GM12878 (cell line): ENCODE data around the gene SLC1A5. TPM values are rescaled to one million over a fixed set of nuclear protein-coding genes. Genes with fewer than 3 reads are reported as not detected.
A peak's percentile ranks its signal among the peaks of the same experiment; 100 is the strongest.

ENCODE experiments used
- ATAC-seq: fragments of 200-7000 bp; cut with Tn5 transposase; 3 replicates; pipeline ENCODE4 v1.9.1; 2020; ENCODE audit warnings: mild to moderate bottlenecking, moderate library complexity
- BruUV-seq: library from RNA; stranded (reverse); fragments of 400-500 nt; replicated peaks from 2 replicates; lab custom pipeline; 2021; lab: Mats Ljungman, UMichigan
- CTCF ChIA-PET: fragments of 300-600 bp; sonication (Branson Sonifier 250); formaldehyde crosslinking; extraction: SDS; loops from one replicate; lab custom pipeline; 2021; ENCODE audit warnings: inconsistent platforms; lab: Yijun Ruan, JAX
- POLR2A ChIA-PET: fragments of 350-600 bp; formaldehyde crosslinking; extraction: SDS; loops from one replicate; lab custom pipeline; 2021; ENCODE audit warnings: inconsistent platforms; lab: Charles Lee
- RAD21 ChIA-PET: fragments of 300-600 bp; sonication (Branson Sonifier 250); formaldehyde crosslinking; loops from one replicate; lab custom pipeline; 2023; ENCODE audit warnings: antibody characterized with exemption; ENCODE audit not compliant: unreplicated experiment; lab: Charles Lee
- SMC1A ChIA-PET: fragments of 300-600 bp; sonication (Branson Sonifier 250); formaldehyde crosslinking; loops from one replicate; lab custom pipeline; 2023; ENCODE audit not compliant: unreplicated experiment, uncharacterized antibody; lab: Charles Lee
- DNase-seq: peaks from one replicate; pipeline ENCODE4 v3.0.0-alpha.2; 2011; ENCODE audit warnings: low read depth, low spot score
- FAIRE-seq: peaks from 3 replicates; lab custom pipeline; 2011; peaks lifted over from hg19 to GRCh38; lab: Jason Lieb, UNC
- H2AFZ ChIP-seq: 2 replicates; pipeline ENCODE4 v1.6.0; 2011; ENCODE audit warnings: low read depth, low read length, control low read depth; ENCODE audit not compliant: control insufficient read depth
- H3K27ac ChIP-seq: 2 replicates; pipeline ENCODE4 v1.5.1; 2011; ENCODE audit warnings: control low read depth; ENCODE audit not compliant: control insufficient read depth, insufficient read depth
- H3K27me3 ChIP-seq, 2 experiments: replicated peaks in 1 of 2; 2 replicates each; pipeline versions ENCODE4 v1.6.0 to v1.6.1; 2011; ENCODE audit warnings: low read length in 1 of 2; ENCODE audit not compliant: control insufficient read depth in 2 of 2, insufficient read depth in 2 of 2
- H3K36me3 ChIP-seq, 2 experiments: 2 replicates each; pipeline ENCODE4 v1.5.1; 2011; ENCODE audit warnings: low read length in 1 of 2; ENCODE audit not compliant: control insufficient read depth in 2 of 2, insufficient read depth in 2 of 2
- H3K4me1 ChIP-seq: 2 replicates; pipeline ENCODE4 v1.6.1; 2011; ENCODE audit warnings: mild to moderate bottlenecking, low read length, moderate library complexity, mixed read lengths; ENCODE audit not compliant: control insufficient read depth, insufficient read depth
- H3K4me2 ChIP-seq: 2 replicates; pipeline ENCODE4 v1.6.0; 2011; ENCODE audit warnings: control low read depth; ENCODE audit not compliant: control insufficient read depth, insufficient read depth
- H3K4me3 ChIP-seq: fragments of 200-600 bp; sonication (generic); 2 replicates; pipeline ENCODE4 v1.5.1; 2016
- H3K79me2 ChIP-seq: 2 replicates; pipeline ENCODE4 v1.6.0; 2011; ENCODE audit warnings: low read length; ENCODE audit not compliant: control insufficient read depth, insufficient read depth
- H3K9ac ChIP-seq: 2 replicates; pipeline ENCODE4 v1.8.0; 2011; ENCODE audit warnings: low read length, control low read depth, mixed read lengths; ENCODE audit not compliant: control insufficient read depth, insufficient read depth
- H3K9me3 ChIP-seq: replicated peaks from 3 replicates; pipeline ENCODE4 v1.5.1; 2011; ENCODE audit warnings: mild to moderate bottlenecking, low read length; ENCODE audit not compliant: control insufficient read depth, insufficient read depth
- H4K20me1 ChIP-seq: 2 replicates; pipeline ENCODE4 v1.6.0; 2011; ENCODE audit not compliant: control insufficient read depth, insufficient read depth
- ATF2 ChIP-seq: IDR thresholded peaks from 2 replicates; pipeline ENCODE4 v1.6.1; 2012; ENCODE audit warnings: low read length, inconsistent platforms
- IKZF1 ChIP-seq: fragments of 450-650 bp; conservative IDR thresholded peaks from 2 replicates; pipeline ENCODE4 v1.6.1; 2017; ENCODE audit warnings: antibody characterized with exemption, mild to moderate bottlenecking
- NR2F1 ChIP-seq: fragments of 450-650 bp; conservative IDR thresholded peaks from 2 replicates; pipeline ENCODE4 v1.6.1; 2017; ENCODE audit warnings: mild to moderate bottlenecking
- WGBS: methylation state at CpG from one replicate; pipeline ENCODE4 v1.1.6; 2016; ENCODE audit warnings: low lambda C conversion rate; ENCODE audit not compliant: insufficient replicate concordance, insufficient coverage; ENCODE audit errors: missing lambda C conversion rate; 5-methylcytosine and 5-hydroxymethylcytosine counted together
- in situ Hi-C: fragments of 300-500 bp; cut with MboI; formaldehyde crosslinking; loops from 9 replicates; pipeline ENCODE4 v1.14.3; 2018; ENCODE audit warnings: mixed read lengths
- intact Hi-C: fragments of 100-400 bp; cut with micrococcal nuclease; formaldehyde crosslinking; loops from one replicate; pipeline ENCODE4 v1.14.2; 2022; ENCODE audit not compliant: unreplicated experiment
- polyA plus RNA-seq, 11 experiments: library from polyadenylated mRNA; depleted of rRNA in 4 of 11; unstranded in 6 of 11; stranded (reverse) in 5 of 11; fragments of >200 nt; fragmentation: Nextera tagmentation in 4 of 11; fragmentation: Illumina TruSeq in 1 of 11; extraction: Ambion mirVana in 4 of 11; extraction: Trizol in 1 of 11; gene quantifications; 1 replicate in 1 of 11; 2 replicates in 10 of 11; pipeline versions ENCODE4 v1.2.1 to v1.2.3, GENCODE V29; 2011 to 2016; ENCODE audit warnings: inconsistent platforms in 2 of 11, missing spikeins in 2 of 11, low read depth in 1 of 11
- total RNA-seq, 4 experiments: library from RNA; depleted of rRNA in 3 of 4; stranded (reverse); fragments of >200 nt in 3 of 4; fragmentation: Illumina TruSeq in 1 of 4; extraction: Trizol in 1 of 4; gene quantifications; 2 replicates each; pipeline versions ENCODE4 v1.2.1 to v1.2.3, GENCODE V29; 2013 to 2021

The SLC1A5 gene
- total and polyA plus RNA-seq, 10 of the 15 experiments (the other 5 are each of a cell fraction or from before 2014, with no cell fraction given) = 9.1 to 129 (median 60.9) TPM

GRCh38 chr19:46788968-46789338 is 559 bp upstream of the SLC1A5 start:
- in situ Hi-C loops = no loop called here
- RAD21 ChIA-PET = interaction anchor here (1.6 to 1.9 kb wide), 2 partner anchors 33 to 51 kb away, joined by 6 read pairs; no protein-coding TSS in a partner anchor
- FAIRE-seq = no peak
- SMC1A ChIA-PET = interaction anchor here (1.0 to 1.5 kb wide), 4 partner anchors 19 to 35 kb away, joined by 3 to 4 read pairs (median 3); no protein-coding TSS in a partner anchor
- intact Hi-C loops = loop anchor here (5.0 kb wide), 1 partner anchor 33 kb away; no protein-coding TSS in a partner anchor
- DNase-seq = no peak
- WGBS = 63% methylated on average over 9 of the region's 9 CpGs
- CTCF ChIA-PET = interaction anchor here (0.5 to 3.1 kb wide), 8 partner anchors 10 to 51 kb away, joined by 3 to 13 read pairs (median 6); no protein-coding TSS in a partner anchor
- no peak overlapping the region for H3K9ac ChIP-seq
- H3K4me1 ChIP-seq = 0 out of 2 replicates have a peak, but pooled peaks cover 7% of the 10 kb centered on the region
- no peak for TF ChIP-seq IKZF1
- TF ChIP-seq ATF2 = no peak
- 0 out of 2 replicates have a peak, but pooled peaks have one; percentile 45 for TF ChIP-seq NR2F1
- H3K4me2 ChIP-seq = peak overlapping the region; percentile 66; the same call in 1 of the 2 replicates
- H4K20me1 ChIP-seq = no peaks in the 10 kb centered on the region; the same call in 1 of the 2 replicates
- no peaks in the 10 kb centered on the region; the same call in 2 of the 3 replicates for H3K9me3 ChIP-seq
- no peak overlapping the region for H3K4me3 ChIP-seq
- H2AFZ ChIP-seq = peak overlapping the region; percentile 73
- POLR2A ChIA-PET = interaction anchor here (0.6 to 3.1 kb wide), 7 partner anchors 16 to 144 kb away, joined by 3 to 13 read pairs (median 5); no protein-coding TSS in a partner anchor
- no peaks in the 10 kb centered on the region for H3K36me3 ChIP-seq
- peaks cover 45% of the 10 kb centered on the region for H3K79me2 ChIP-seq
- ATAC-seq = no peak
- H3K27me3 ChIP-seq = no peaks in the 10 kb centered on the region; a peak in 1 of 4 replicates
- no peak overlapping the region for H3K27ac ChIP-seq
- no TSS peak for BruUV-seq
